Stimulated activated CD4-positive, alpha-beta T cell treated with anti-CD3 and anti-CD28 coated beads, Interleukin-4, amount 100 ng/mL, for 4 hours (primary cell): Measurements from ENCODE around the gene RCHY1.
"Not testable (repeated sequence)": the region's sequence is repeated elsewhere in the genome, so short reads cannot be mapped to it uniquely, and the experiment has no call there.

Experiments
- DNase-seq, 2 experiments: peaks; one replicate each; pipeline ENCODE4 v3.0.0-alpha.2; 2020

The RCHY1 gene

DNA sequence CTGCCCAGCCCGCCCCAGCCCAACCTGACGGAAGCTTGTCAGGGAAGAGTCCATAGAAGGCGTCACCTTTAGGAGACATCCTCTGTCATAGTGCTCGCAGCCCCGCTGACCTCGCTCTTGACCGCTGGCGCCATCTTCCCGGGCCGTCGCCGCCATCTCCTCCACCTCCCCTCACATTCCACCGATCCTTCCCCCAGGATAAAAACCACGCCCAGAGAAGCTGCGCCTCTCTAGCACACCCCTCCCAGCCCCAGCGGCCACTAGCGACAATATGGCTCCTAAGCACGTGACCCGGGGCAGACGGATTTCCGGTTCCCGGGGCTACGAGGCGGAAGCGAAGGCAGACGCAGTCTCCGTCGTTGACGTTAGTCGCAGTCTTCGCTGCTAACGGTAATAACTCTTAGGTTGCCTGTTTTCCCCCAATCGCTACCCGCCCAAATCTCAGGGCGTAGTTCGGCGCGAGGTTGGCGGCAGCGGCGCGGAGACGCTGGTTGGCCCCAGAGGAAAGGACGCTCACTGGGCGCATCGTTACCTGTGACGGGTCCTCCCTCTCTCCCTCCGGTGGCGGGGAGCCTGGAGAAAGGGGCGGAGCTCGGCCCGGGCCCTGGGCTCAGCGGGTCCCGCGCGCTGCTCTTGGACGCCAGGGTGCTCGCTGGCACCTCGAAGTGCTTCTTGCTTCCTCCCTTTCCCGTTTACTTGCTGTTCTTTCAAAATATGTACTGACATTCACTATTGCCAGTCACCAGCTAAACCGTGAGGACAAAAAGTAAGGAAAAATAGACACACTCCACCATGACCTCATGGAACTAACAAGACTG lies at the start of gene RCHY1, which contains the start of gene THAP6:
Gene RCHY1, minus strand, starts transcription at position 273 of the 818 bp plus-strand sequence. Its CDS starts 117 bp downstream, at position 156.
Gene THAP6, plus strand, starts transcription at position 343 of the 818 bp plus-strand sequence. CDS start 980 bp downstream, outside the sequence.
- DNase-seq, result peak; percentile 83 to 89

DNA sequence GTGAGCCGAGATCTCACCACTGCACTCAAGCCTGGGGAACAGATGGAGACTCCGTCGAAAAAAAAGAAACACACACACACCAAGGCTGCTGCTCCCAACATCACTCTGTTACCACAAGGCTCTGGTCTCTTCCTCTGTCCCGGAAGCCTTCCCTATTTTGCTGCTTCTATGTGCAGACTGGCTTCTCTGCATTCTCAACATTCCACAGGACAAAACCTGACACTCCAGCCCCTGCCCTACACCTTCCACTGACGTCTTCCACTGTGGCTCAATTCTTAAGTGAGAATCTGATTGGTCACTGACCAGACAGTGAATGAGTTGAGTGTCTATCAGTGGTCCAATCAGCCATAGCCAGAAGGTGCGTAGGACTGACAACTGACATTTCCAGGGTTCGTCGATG lies 47.6 kb upstream of the RCHY1 start:
- no peak for DNase-seq

DNA sequence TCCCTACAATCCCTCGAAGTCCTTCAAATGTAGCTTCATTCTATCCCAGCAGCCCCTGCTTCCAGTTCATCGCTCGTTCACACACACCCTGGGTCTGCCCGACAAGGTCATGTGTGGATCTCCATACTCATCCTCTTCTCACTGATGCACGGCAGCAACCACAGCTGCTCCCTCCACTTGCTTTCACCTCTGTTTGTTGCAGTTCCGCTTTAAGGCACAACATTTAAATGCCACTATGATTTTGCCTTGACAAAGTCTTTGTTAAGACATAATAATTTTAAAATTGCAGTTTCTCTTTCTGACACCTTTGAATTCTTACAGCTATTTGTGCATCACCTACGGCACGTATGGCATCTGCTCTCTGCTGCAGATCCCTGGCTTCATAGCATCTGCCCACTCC lies 43.5 kb upstream of the RCHY1 start:
- DNase-seq, result no peak

DNA sequence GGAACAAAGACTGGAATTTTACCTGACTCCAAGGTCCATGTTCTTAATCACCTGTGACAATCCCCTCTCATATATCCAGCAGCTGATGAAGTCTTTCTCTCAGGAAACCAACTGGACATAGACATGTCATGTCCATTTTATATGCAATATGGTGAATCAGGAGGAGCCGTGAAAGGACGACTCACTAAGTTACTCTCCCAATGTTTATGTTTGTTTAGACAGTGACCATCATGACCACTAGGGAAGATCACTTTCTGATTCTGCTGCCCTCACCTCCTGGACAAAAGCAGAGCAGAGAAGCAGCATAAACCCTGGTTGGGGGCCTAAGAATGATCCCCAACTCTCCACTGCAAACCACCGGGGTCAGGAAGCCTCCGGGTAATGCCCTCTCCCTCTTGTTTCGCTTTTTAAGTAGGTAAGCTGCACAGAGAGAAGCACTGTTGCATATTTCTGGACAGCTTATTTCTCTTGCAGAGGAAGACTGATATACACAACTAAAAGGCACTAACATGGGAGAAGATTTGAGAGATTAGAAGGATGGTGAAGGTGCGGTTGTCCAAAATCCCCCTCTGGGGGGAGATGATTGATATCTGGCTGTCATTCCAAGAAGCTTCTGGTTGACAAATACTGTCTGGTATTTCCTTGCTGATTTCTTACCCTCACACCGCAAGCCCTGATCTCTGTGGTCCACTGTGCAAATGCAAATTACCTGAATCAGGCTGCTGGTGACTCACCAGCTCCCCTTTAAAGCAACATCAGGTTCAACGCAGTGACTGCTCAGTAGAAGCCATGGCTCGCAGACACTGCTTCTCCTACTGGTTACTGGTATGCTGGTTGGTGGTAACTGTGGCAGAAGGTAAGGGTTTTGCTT lies 41.3 kb upstream of the RCHY1 start, which contains the start of gene ODAPH:
Gene ODAPH, plus strand, starts transcription at position 773 of the 871 bp plus-strand sequence. Its CDS starts 17 bp downstream, at position 790.
- DNase-seq, result no peak

DNA sequence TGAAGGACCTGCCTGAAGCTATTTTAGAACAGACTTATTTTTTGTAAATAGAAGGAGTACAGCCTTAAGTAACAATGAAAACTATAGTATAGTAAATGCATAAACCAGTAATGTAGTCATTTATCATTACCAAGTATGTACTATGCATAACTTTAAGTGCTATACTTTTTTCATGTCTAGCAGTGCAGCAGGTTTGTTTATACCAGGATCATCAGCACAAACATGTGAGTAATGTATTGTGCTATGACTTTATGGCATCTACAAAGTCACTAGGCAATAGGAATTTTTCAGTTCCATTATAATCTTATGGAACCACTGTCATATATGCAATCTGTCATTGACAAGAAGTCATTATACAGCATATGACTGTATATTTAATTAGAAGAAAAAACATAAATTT lies 38.2 kb upstream of the RCHY1 start:
- no peak for DNase-seq

DNA sequence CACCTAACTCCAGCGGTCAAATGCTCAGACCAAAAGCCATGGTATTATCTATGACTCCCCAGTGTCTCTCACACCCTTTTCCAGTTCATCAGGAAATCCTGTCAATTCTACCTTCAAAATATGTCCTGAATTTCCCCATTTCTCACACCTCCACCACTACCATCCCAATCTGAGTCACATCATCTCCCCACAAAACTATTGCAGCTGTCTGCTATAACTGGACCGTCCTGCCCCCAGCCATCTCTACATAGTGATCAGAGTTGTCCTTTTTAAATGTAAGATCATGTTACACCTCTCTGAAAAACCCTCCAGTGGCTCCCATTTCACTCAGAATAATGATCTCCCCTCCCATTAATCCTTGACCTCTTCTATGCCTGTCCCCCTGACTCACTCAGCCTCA lies 34.8 kb upstream of the RCHY1 start:
- DNase-seq, result no peak

DNA sequence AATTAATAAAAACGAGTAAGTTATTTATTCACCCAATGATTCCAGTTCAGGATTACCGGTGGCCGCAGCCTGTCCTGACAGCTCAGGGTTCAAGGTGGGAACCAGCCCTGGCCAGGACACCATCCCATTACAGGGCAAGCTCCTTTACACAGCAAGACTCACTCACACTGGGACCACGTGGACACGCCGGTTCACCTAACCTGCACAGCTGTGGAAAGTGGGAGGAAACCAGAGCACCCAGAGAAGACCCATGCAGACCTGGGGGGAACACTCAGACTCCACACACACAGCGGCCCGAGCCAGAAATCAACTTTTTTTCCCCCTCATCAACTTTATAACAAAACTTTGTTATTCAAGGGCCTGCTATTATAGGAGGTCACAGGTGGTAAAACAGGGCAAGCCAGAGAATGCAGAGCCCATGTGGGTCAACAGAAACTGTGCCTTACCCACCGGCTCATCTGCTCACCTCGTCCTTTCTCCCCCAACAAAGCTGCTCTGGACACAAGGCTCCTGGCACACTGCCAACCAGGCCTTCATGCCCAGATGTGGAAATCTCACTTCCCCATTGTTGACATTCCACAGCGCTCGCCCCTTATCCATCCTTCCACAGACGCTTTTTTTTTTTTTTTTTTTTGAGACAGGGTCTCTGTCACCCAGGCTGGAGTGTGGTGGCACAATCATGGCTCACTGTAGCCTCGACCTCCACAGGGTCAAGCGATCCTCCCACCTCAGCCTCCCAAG lies 33.6 kb upstream of the RCHY1 start:
- DNase-seq, result no peak

DNA sequence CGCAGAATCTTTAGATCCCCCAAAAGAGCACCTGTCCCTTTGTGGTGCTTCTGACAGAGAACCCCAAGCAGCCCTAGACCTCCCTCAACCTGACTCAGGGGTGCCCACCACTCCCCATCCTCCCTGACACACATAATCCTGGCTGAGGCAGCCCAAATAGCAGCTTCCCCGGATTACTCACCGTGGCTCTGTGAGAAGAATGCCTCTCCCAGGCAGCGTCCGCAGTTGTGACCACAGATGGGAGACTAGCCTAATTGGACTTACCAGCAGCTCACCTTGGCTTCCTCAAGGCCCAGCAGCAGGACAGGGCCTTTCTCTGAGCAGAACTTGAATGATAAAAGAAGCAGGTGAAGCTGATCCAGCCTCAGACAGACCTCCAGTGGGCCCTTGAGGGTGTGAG lies 31.3 kb upstream of the RCHY1 start:
- no peak for DNase-seq

DNA sequence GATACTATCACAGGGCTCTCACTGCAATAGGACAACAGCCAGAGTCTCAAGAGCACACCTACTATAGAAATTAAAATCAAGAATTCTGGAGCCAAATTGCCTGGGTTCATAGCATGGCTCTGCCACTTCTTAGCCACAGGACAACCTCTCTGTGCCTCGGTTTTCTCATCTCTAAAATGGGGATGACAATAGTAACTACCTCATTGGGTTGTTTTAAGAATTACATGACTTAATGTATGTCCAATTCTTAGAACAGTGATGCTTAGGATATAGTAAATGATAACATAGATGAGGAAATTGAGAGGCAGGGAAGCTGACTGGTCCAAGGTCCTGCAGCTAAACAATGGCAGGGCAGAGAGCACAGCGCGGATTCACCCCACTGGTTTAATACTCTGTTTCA lies 30.7 kb upstream of the RCHY1 start:
- no peak for DNase-seq

DNA sequence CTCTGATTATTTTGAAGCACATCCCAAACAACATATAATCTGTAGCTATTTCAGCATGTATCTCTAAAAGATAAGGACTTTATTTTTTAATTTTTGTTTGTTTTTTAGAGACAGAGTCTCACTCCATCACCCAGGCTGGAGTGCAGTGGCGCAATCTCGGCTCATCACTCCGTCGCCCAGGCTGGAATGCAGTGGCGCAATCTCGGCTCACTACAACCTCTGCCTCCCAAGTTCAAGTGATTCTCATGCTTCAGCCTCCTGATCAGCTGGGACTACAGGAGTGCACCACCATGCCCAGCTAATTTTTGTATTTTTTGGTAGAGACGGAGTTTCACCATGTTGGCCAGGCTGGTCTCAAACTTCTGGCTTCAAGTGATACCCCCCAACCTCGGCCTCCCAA lies 30.0 kb upstream of the RCHY1 start:
- DNase-seq, result not testable (repeated sequence)

DNA sequence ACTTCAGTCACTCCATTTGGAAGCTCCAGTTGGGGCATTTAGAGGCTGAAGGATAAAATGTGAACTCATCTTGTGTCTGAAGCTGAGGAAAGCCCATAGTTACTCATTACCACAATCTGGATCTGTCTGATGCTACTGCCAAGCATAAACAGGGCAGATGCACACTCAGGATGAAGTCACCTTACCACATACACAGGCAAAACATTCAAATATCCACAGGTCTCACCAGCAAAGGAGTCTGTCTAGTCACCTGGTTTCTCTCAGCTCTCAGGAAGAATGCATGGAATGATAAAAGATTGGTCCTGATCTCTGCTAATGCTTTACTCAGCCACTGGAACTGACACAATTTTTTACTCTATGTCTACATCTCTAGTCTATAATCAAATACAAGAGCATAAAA lies 28.6 kb upstream of the RCHY1 start:
- no peak for DNase-seq

DNA sequence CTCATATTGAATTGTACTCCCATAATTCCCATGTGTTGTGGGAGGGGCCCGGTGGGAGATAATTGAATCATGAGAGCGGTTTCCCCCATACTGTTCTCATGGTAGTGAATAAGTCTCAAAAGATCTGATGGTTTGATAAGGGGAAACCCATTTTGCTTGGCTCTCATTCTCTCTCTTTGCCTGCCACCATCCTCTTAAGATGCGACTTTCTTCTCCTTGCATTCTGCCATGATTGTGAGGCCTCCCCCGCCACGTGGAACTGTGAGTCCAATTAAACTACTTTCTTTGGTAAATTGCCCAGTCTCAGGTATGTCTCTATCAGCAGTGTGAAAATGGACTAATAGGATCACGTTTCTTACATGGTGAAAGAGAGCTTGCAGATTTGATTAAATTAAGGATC lies 23.1 kb upstream of the RCHY1 start:
- DNase-seq, result not testable (repeated sequence)

DNA sequence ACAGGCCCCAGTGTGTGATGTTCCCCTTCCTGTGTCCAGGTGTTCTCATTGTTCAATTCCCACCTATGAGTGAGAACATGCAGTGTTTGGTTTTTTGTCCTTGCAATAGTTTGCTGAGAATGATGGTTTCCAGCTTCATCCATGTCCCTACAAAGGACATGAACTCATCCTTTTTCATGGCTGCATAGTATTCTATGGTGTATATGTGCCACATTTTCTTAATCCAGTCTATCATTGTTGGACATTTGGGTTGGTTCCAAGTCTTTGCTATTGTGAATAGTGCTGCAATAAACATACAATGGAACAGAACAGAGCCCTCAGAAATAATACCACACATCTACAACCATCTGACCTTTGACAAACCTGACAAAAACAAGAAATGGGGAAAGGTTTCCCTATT lies 19.7 kb upstream of the RCHY1 start:
- not testable (repeated sequence) for DNase-seq

DNA sequence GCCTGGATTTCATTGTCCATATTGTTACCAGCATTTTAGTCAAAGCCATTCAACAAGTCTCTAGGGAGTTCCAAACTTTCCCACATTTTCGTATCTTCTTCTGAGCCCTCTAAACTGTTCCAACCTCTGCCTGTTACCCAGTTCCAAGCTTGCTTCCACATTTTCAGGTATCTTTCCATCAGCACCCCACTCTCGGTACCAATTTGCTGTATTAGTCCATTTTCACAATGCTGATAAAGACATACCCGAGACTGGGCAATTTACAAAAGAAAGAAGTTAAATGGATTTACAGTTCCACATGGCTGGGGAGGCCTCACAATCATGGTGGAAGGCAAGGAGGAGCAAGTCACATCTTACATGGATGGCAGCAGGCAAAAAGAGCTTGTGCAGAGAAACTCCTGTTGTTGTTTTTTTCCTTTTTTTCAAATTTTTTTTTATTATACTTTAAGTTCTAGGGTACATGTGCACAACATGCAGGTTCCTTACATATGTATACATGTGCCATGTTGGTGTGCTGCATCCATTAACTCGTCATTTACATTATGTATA lies 19.2 kb upstream of the RCHY1 start:
- not testable (repeated sequence) for DNase-seq

DNA sequence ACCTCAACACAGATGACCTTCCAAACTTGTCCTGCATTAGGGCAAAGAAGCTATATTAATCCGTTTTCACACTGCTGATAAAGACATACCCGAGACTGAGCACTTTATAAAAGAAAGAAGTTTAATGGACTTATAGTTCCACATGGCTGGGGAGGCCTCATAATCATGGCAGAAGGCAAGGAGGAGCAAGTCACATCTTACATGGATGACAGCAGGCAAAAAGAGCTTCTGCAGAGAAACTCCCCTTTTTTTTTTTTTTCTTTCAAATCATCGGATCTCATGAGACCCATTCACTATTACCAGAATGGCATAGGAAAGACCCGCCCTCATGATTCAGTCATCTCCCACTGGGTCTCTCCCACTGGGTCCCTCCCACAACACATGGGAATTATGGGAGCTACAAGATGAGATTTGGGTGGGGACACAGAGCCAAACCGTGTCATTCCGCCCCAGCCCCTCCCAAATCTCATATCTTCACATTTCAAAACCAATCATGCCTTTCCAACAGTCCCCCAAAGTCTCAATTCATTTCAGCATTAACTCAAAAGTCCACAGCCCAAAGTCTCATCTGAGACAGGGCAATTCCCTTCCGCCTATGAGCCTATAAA lies 17.4 kb upstream of the RCHY1 start:
- DNase-seq, result not testable (repeated sequence)

DNA sequence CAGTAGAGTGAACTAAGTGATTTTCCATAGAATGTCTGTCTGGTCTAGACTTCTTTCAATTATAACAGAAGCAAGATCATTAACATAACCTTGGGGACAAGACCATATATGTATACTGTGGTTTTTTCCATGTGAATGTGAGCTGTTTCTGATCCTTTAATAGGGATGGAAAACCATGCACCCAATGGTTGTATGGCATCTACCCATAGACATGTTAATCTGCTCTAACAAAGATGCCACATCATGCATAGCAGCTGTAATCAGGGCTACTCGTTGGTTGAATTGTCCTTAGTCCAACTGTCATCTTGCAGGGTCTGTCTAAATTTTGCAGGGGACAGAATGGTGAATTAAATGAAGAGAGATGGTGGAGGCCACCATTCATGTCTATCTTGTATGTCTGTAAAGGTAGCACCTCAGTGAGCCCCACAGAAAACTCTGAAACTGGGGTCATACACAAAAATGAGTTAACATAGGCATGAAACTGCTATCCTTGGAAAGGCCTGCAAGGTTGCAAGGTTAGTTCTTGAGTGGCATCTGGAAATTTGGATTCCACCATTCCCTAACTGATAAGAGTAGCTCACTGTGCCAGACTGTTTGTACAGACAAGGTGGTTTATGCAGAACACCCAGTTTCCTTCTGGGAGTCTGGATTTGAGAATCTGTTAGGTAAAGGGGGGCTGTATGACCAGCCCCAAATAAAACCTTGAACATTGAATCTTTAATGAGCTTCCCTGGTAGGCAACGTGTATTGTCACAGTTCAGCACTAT lies 16.5 kb upstream of the RCHY1 start:
- no peak for DNase-seq

DNA sequence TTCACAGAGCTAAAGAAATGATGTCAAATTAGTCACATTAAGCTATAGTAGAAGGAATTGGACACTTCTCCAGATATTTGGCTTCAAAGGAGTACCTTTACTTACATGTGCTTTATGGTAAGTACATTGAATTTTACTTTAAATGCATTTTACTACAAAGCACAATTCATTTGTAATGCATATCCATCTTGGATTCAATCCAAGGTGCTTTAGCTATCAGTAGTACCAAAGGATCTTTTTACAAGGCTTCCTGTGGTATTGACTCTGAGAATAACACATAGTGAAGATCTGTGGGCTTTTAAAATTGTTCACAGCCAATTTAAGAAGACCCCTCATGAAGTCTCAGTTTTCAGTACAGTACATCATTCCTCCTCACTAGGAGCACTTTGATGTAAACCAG lies 13.3 kb upstream of the RCHY1 start:
- DNase-seq, result no peak

DNA sequence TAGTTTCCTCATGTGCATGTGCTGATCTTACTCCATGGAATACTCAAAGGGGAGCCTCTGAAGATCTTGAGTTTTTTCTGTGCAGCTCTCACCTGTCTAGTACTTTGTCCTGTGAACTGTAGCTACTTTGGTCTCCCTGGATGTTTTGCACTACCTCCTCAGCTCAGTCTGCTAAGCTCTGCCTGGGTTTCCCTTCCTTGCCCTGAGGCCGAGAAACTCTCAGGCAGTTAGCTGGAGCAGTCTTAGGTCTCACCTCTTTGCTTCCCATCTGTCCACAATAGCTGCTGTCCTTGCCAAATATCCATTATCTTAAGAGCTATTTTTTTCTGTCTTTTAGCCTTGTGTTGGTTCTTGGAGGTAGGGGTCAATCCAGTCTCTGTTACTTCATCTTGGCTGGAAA lies 11.7 kb upstream of the RCHY1 start:
- DNase-seq, result no peak

DNA sequence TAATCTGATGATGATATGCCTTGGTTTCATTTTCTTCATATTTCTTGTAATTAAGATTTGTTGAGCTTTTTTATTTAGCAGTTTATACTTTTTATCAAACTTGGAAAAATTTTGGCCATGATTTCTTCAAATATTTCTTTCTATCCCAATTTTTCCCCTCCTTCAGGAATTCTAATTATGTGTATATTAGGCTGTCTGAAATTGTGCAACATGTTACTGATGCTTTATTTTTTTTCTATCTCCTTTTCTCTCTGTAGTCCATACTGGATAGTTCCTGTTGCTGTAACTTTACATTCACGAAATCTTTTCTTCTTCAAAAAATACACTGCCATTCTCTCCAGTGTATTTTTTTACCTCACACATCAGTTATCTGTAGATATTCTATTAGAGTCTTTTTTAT lies 10.9 kb upstream of the RCHY1 start:
- no peak for DNase-seq

DNA sequence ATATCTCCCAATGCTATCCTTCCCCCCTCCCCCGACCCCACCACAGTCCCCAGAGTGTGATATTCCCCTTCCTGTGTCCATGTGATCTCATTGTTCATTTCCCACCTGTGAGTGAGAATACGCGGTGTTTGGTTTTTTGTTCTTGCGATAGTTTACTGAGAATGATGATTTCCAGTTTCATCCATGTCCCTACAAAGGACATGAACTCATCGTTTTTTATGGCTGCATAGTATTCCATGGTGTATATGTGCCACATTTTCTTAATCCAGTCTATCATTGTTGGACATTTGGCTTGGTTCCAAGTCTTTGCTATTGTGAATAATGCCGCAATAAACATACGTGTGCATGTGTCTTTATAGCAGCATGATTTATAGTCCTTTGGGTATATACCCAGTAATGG lies 5.2 kb upstream of the RCHY1 start:
- not testable (repeated sequence) for DNase-seq

DNA sequence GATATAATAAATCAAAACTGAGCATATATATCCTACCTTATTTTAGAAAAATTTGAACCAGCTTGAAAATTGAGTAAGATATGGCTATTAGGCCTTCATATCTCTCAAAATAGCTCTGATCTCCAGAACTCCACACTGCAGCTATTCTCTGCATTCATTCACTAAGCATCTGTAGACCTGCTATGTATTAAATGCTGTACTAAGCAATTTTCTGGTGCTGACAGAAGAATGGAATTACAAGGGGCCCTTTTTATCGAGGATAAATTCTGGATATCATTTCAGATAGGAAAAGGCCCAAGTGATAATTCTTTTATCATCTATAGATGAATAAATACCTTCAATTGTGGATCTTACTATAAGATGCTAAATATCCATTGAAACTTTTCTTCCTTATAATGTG lies 1.9 kb upstream of the RCHY1 start:
- no peak for DNase-seq
